A549 (cell line): ENCODE results near the gene GNPTG. TPM values are rescaled to one million over a fixed set of nuclear protein-coding genes. Genes with fewer than 3 reads are reported as not detected.
A peak's percentile ranks its signal among the peaks of the same experiment; 100 is the strongest.

Experiments used
- ATAC-seq, 2 experiments: fragments of 200-7000 bp in 1 of 2; fragments of >200 bp in 1 of 2; cut with Nextera tagmentation in 1 of 2; cut with Tn5 transposase in 1 of 2; 3 replicates each; pipeline versions ENCODE4 v1.8.0 to v1.9.1; 2018 to 2020; ENCODE audit warnings: mild to moderate bottlenecking in 1 of 2, moderate library complexity in 1 of 2
- CTCF ChIA-PET: fragments of 300-600 bp; sonication (Branson Sonifier 250); formaldehyde crosslinking; extraction: SDS; loops from one replicate; lab custom pipeline; 2021; ENCODE audit warnings: antibody characterized with exemption, inconsistent platforms; lab: Yijun Ruan, JAX
- POLR2A ChIA-PET: fragments of 350-600 bp; formaldehyde crosslinking; extraction: SDS; loops from one replicate; lab custom pipeline; 2021; ENCODE audit warnings: antibody characterized with exemption, inconsistent platforms; lab: Yijun Ruan, JAX
- DNase-seq, 2 experiments: peaks; one replicate each; pipeline versions ENCODE4 v3.0.0 to v3.0.0-alpha.2; 2011 to 2016; ENCODE audit warnings: low read depth in 1 of 2, low spot score in 1 of 2
- FAIRE-seq: peaks from 2 replicates; lab custom pipeline; 2011; peaks lifted over from hg19 to GRCh38; lab: Jason Lieb, UNC
- H3K27ac ChIP-seq, 2 experiments: fragments of >200 bp; sonication (Bioruptor Twin); formaldehyde crosslinking; 3 replicates each; pipeline ENCODE4 v1.5.1; 2016 to 2017
- H3K4me1 ChIP-seq: fragments of >200 bp; sonication (Bioruptor Twin); formaldehyde crosslinking; 3 replicates; pipeline ENCODE4 v1.6.1; 2016
- H3K4me2 ChIP-seq: fragments of >200 bp; sonication (Bioruptor Twin); formaldehyde crosslinking; 3 replicates; pipeline ENCODE4 v1.6.1; 2016
- H3K4me3 ChIP-seq: fragments of >200 bp; sonication (Bioruptor Twin); formaldehyde crosslinking; 3 replicates; pipeline ENCODE4 v1.5.1; 2016
- H3K9me3 ChIP-seq: fragments of >200 bp; sonication (Bioruptor Twin); formaldehyde crosslinking; 3 replicates; pipeline ENCODE4 v1.6.1; 2016
- BHLHE40 ChIP-seq: IDR thresholded peaks from 2 replicates; pipeline ENCODE4 v1.6.1; 2012; ENCODE audit warnings: low read depth, low read length, inconsistent platforms
- CBX8 ChIP-seq: fragments of 200-600 bp; sonication (generic); IDR thresholded peaks from 2 replicates; pipeline ENCODE4 v1.6.1; 2016
- CEBPB ChIP-seq, 2 experiments: fragments of >200 bp in 1 of 2; sonication (Bioruptor Twin) in 1 of 2; formaldehyde crosslinking in 1 of 2; IDR thresholded peaks; 2 replicates each; pipeline ENCODE4 v1.6.1; 2012 to 2016
- CTCF ChIP-seq: fragments of >200 bp; sonication (Bioruptor Twin); formaldehyde crosslinking; IDR thresholded peaks from 3 replicates; pipeline ENCODE4 v1.5.1; 2016
- E2F6 ChIP-seq: IDR thresholded peaks from 2 replicates; pipeline ENCODE4 v1.6.1; 2012; ENCODE audit warnings: low read depth, borderline replicate concordance
- EP300 ChIP-seq, 2 experiments: fragments of >200 bp; sonication (Bioruptor Twin); formaldehyde crosslinking; IDR thresholded peaks; 2 replicates in 1 of 2; 3 replicates in 1 of 2; pipeline ENCODE4 v1.6.1; 2016 to 2017
- FOSB ChIP-seq: fragments of 250-450 bp; sonication (Bioruptor Pico); IDR thresholded peaks from 2 replicates; pipeline ENCODE4 v1.5.0; 2020; ENCODE audit warnings: mild to moderate bottlenecking, moderate library complexity
- GATA3 ChIP-seq: IDR thresholded peaks from 2 replicates; pipeline ENCODE4 v1.6.1; 2012; ENCODE audit warnings: borderline replicate concordance
- HEYL ChIP-seq: fragments of 250-450 bp; sonication (Bioruptor Pico); IDR thresholded peaks from 2 replicates; pipeline ENCODE4 v1.8.0; 2021; ENCODE audit warnings: mild to moderate bottlenecking, moderate library complexity
- HOXB13 ChIP-seq: fragments of 250-450 bp; sonication (Bioruptor Pico); IDR thresholded peaks from 2 replicates; pipeline ENCODE4 v1.5.0; 2020; ENCODE audit warnings: low read depth, mild to moderate bottlenecking, moderate library complexity
- JUNB ChIP-seq: fragments of >200 bp; sonication (Bioruptor Twin); formaldehyde crosslinking; IDR thresholded peaks from 2 replicates; pipeline ENCODE4 v1.6.1; 2016
- KDM1A ChIP-seq: fragments of 200-600 bp; sonication (generic); IDR thresholded peaks from 2 replicates; pipeline ENCODE4 v1.6.1; 2016; ENCODE audit warnings: low read depth, mild to moderate bottlenecking
- MAX ChIP-seq: IDR thresholded peaks from 2 replicates; pipeline ENCODE4 v1.6.1; 2012
- MAZ ChIP-seq: fragments of 150-350 bp; IDR thresholded peaks from 2 replicates; pipeline ENCODE4 v1.6.1; 2014; ENCODE audit warnings: antibody characterized with exemption, low read depth, low read length, borderline replicate concordance
- MYC ChIP-seq: IDR thresholded peaks from 2 replicates; pipeline ENCODE4 v1.6.1; 2012; ENCODE audit warnings: mild to moderate bottlenecking, inconsistent platforms, low read length, improper control_type of control experiment, borderline replicate concordance
- NPAS2 ChIP-seq: fragments of 250-450 bp; sonication (Bioruptor Pico); IDR thresholded peaks from 2 replicates; pipeline ENCODE4 v1.8.0; 2022; ENCODE audit warnings: mild to moderate bottlenecking, moderate library complexity, borderline replicate concordance
- NR3C1 ChIP-seq: fragments of >200 bp; sonication (Bioruptor Twin); formaldehyde crosslinking; IDR thresholded peaks from 3 replicates; pipeline ENCODE4 v1.6.1; 2017
- POLR2AphosphoS2 ChIP-seq: conservative IDR thresholded peaks from 2 replicates; pipeline ENCODE4 v1.6.1; 2012; ENCODE audit warnings: low read length, improper control_type of control experiment, inconsistent platforms
- RAD21 ChIP-seq, 2 experiments: fragments of >200 bp in 1 of 2; sonication (Bioruptor Twin) in 1 of 2; formaldehyde crosslinking in 1 of 2; IDR thresholded peaks in 1 of 2; conservative IDR thresholded peaks in 1 of 2; 2 replicates in 1 of 2; 3 replicates in 1 of 2; pipeline ENCODE4 v1.6.1; 2012 to 2018; ENCODE audit warnings: inconsistent platforms in 1 of 2
- RARB ChIP-seq: fragments of 250-450 bp; sonication (Bioruptor Pico); IDR thresholded peaks from 2 replicates; pipeline ENCODE4 v1.8.0; 2021; ENCODE audit warnings: mild to moderate bottlenecking, moderate library complexity
- RNF2 ChIP-seq: fragments of 200-600 bp; sonication (generic); IDR thresholded peaks from 2 replicates; pipeline ENCODE4 v1.6.1; 2016; ENCODE audit warnings: low read depth, mild to moderate bottlenecking, antibody characterized with exemption, moderate library complexity, borderline replicate concordance
- SMC3 ChIP-seq: fragments of >200 bp; sonication (Bioruptor Twin); formaldehyde crosslinking; IDR thresholded peaks from 3 replicates; pipeline ENCODE4 v1.6.1; 2018; ENCODE audit warnings: inconsistent platforms
- SREBF2 ChIP-seq: fragments of 450-650 bp; IDR thresholded peaks from 2 replicates; pipeline ENCODE4 v1.6.1; 2014; ENCODE audit warnings: mild to moderate bottlenecking, moderate library complexity
- ZNF302 ChIP-seq: fragments of 250-450 bp; sonication (Bioruptor Pico); IDR thresholded peaks from 2 replicates; pipeline ENCODE4 v1.9.0; 2021; ENCODE audit warnings: inconsistent platforms, mild to moderate bottlenecking, moderate library complexity
- ZSCAN20 ChIP-seq: fragments of 250-450 bp; sonication (Bioruptor Pico); IDR thresholded peaks from 2 replicates; pipeline ENCODE4 v1.8.0; 2022; ENCODE audit warnings: mild to moderate bottlenecking, moderate library complexity
- WGBS: methylation state at CpG from one replicate; pipeline ENCODE4 v1.1.6; 2017; ENCODE audit errors: missing lambda C conversion rate; 5-methylcytosine and 5-hydroxymethylcytosine counted together
- polyA plus RNA-seq, 4 experiments: library from polyadenylated mRNA; depleted of rRNA in 3 of 4; stranded (reverse); fragments of >200 nt; fragmentation: RNase III in 1 of 4; extraction: RNeasy Plus Mini Kit Qiagen cat#74134 plus additional on column Dnase treatment in 1 of 4; gene quantifications; 2 replicates in 3 of 4; 3 replicates in 1 of 4; pipeline ENCODE4 v1.2.3, GENCODE V29; 2011 to 2017

GNPTG gene
- polyA plus RNA-seq, 2 of the 4 experiments (the other 2 are of a cell fraction): 23.4 to 24.2 TPM

GRCh38 chr16:1354815-1355540, 3.2 kb downstream of the GNPTG start:
- Histone ChIP-seq H3K4me3 (no peak overlapping the region), H3K4me1 (peaks cover 32% of the 10 kb centered on the region), H3K9me3 (no peaks in the 10 kb centered on the region), H3K4me2 (no peak overlapping the region), H3K27ac (no peak overlapping the region)
- DNase-seq: no peak
- CTCF ChIA-PET: interaction anchor here (1.0 to 1.5 kb wide), 6 partner anchors 8 to 24 kb away, joined by 3 to 5 read pairs (median 4); no protein-coding TSS in a partner anchor
- ATAC-seq: no peak
- FAIRE-seq: no peak
- no peak for TF ChIP-seq CBX8
- POLR2A ChIA-PET: no interaction called here
- 81% methylated on average over 45 of the region's 49 CpGs for WGBS

- CTCF ChIA-PET: interaction anchor here (1.0 to 1.5 kb wide), 6 partner anchors 8 to 23 kb away, joined by 3 to 5 read pairs (median 4); no protein-coding TSS in a partner anchor
- H3K9me3 ChIP-seq: no peaks in the 10 kb centered on the region
- TF ChIP-seq KDM1A: no peak
- TF ChIP-seq EP300 (IDR thresholded peaks at IDR 0.05): no peak
- TF ChIP-seq NR3C1: no peak
- TF ChIP-seq ZSCAN20 (CRISPR knock-in tag): no peak
- no peak for TF ChIP-seq SREBF2
- no peak for TF ChIP-seq NPAS2 (CRISPR knock-in tag)
- no peak for TF ChIP-seq RNF2
- no peak for TF ChIP-seq MAX
- TF ChIP-seq MAZ: no peak
- TF ChIP-seq BHLHE40: no peak
- TF ChIP-seq POLR2AphosphoS2: no peak
- TF ChIP-seq FOSB: no peak
- no peak for TF ChIP-seq ZNF302 (CRISPR knock-in tag)
- no peak for TF ChIP-seq MYC
- H3K4me3 ChIP-seq: no peak overlapping the region
- FAIRE-seq (no peak), DNase-seq (no peak), ATAC-seq (no peak)
- H3K27ac ChIP-seq: no peak overlapping the region
- 92% methylated on average over 10 of the region's 15 CpGs for WGBS
- H3K4me2 ChIP-seq: no peak overlapping the region
- H3K4me1 ChIP-seq: peaks cover 29% of the 10 kb centered on the region
- POLR2A ChIA-PET: no interaction called here
These were observed 3.9 kb downstream of the GNPTG start for GRCh38 chr16:1355591-1355990.

GRCh38 chr16:1356061-1356900, 4.5 kb downstream of the GNPTG start:
- Histone ChIP-seq H3K9me3 (no peaks in the 10 kb centered on the region), H3K4me3 (no peak overlapping the region), H3K4me1 (peaks cover 25% of the 10 kb centered on the region), H3K4me2 (no peak overlapping the region), H3K27ac (no peak overlapping the region)
- TF ChIP-seq RAD21 (conservative IDR thresholded peaks at IDR 0.05 in 1 of 2, IDR thresholded peaks at IDR 0.05 in 1 of 2): no peak
- no peak for TF ChIP-seq JUNB
- no peak for TF ChIP-seq HOXB13 (CRISPR knock-in tag)
- no peak for TF ChIP-seq CTCF
- no peak for TF ChIP-seq NR3C1
- TF ChIP-seq MAX: no peak
- no peak for TF ChIP-seq HEYL (CRISPR knock-in tag)
- no peak for TF ChIP-seq NPAS2 (CRISPR knock-in tag)
- no peak for TF ChIP-seq SMC3
- TF ChIP-seq MYC: no peak
- TF ChIP-seq GATA3: no peak
- TF ChIP-seq E2F6: no peak
- no peak for TF ChIP-seq RARB (CRISPR knock-in tag)
- no peak for TF ChIP-seq SREBF2
- no peak for TF ChIP-seq CEBPB (IDR thresholded peaks at IDR 0.05)
- WGBS: 89% methylated on average over 20 of the region's 33 CpGs
- ChIA-PET CTCF (interaction anchor here (0.6 to 2.1 kb wide), 7 partner anchors 7 to 56 kb away, joined by 3 to 5 read pairs (median 4); no protein-coding TSS in a partner anchor), POLR2A (no interaction called here)
- FAIRE-seq (no peak), DNase-seq (no peak), ATAC-seq (peak; percentile 20 to 39; a peak in 3 of 6 replicates)
